HEK293T (cell line): ENCODE results near the gene ARHGEF38.
"Not testable (repeated sequence)": the region's sequence is repeated elsewhere in the genome, so short reads cannot be mapped to it uniquely, and the experiment has no call there.

ENCODE experiments used
- CTCF ChIA-PET: fragments of 350-600 bp; formaldehyde crosslinking; extraction: SDS; loops from one replicate; lab custom pipeline; 2021; ENCODE audit warnings: antibody characterized with exemption, inconsistent platforms; lab: Yijun Ruan, JAX
- POLR2A ChIA-PET: fragments of 350-600 bp; formaldehyde crosslinking; extraction: SDS; loops from one replicate; lab custom pipeline; 2020; ENCODE audit warnings: antibody characterized with exemption, inconsistent platforms; lab: Yijun Ruan, JAX
- DNase-seq: peaks from one replicate; pipeline ENCODE4 v3.0.0; 2012; ENCODE audit warnings: mixed read lengths; ENCODE audit errors: extremely low spot score
- ARNT ChIP-seq: fragments of 450-650 bp; IDR thresholded peaks from 2 replicates; pipeline ENCODE4 v1.6.1; 2017; ENCODE audit warnings: mild to moderate bottlenecking
- BHLHE40 ChIP-seq: fragments of 450-650 bp; IDR thresholded peaks from 2 replicates; pipeline ENCODE4 v1.6.1; 2016; ENCODE audit warnings: mild to moderate bottlenecking, moderate library complexity, borderline replicate concordance
- CTBP1 ChIP-seq: fragments of 450-650 bp; IDR thresholded peaks from 2 replicates; pipeline ENCODE4 v1.6.1; 2016; ENCODE audit warnings: borderline replicate concordance
- ELF4 ChIP-seq: fragments of 450-650 bp; IDR thresholded peaks from 2 replicates; pipeline ENCODE4 v1.6.1; 2017; ENCODE audit warnings: antibody characterized with exemption
- FOXA1 ChIP-seq: fragments of 450-650 bp; IDR thresholded peaks from 2 replicates; pipeline ENCODE4 v1.6.1; 2016; ENCODE audit warnings: mild to moderate bottlenecking
- FOXK2 ChIP-seq: fragments of 450-650 bp; IDR thresholded peaks from 2 replicates; pipeline ENCODE4 v1.6.1; 2016; ENCODE audit warnings: mild to moderate bottlenecking
- FOXM1 ChIP-seq: fragments of 450-650 bp; IDR thresholded peaks from 2 replicates; pipeline ENCODE4 v1.6.1; 2017; ENCODE audit warnings: mild to moderate bottlenecking, borderline replicate concordance
- HDGF ChIP-seq: fragments of 450-650 bp; IDR thresholded peaks from 2 replicates; pipeline ENCODE4 v1.6.1; 2017; ENCODE audit warnings: antibody characterized with exemption, borderline replicate concordance
- L3MBTL2 ChIP-seq: fragments of 450-650 bp; conservative IDR thresholded peaks from 2 replicates; pipeline ENCODE4 v1.6.1; 2016; ENCODE audit warnings: mild to moderate bottlenecking
- LEF1 ChIP-seq: fragments of 450-650 bp; IDR thresholded peaks from 2 replicates; pipeline ENCODE4 v1.6.1; 2017; ENCODE audit warnings: mild to moderate bottlenecking, borderline replicate concordance
- NFRKB ChIP-seq: fragments of 450-650 bp; IDR thresholded peaks from 2 replicates; pipeline ENCODE4 v1.6.1; 2016; ENCODE audit warnings: mild to moderate bottlenecking, moderate library complexity
- SP1 ChIP-seq: fragments of 450-650 bp; IDR thresholded peaks from 2 replicates; pipeline ENCODE4 v1.6.1; 2017
- SUZ12 ChIP-seq: fragments of 450-650 bp; IDR thresholded peaks from 2 replicates; pipeline ENCODE4 v1.6.1; 2016; ENCODE audit warnings: mild to moderate bottlenecking
- TARDBP ChIP-seq: fragments of 450-650 bp; IDR thresholded peaks from 2 replicates; pipeline ENCODE4 v1.6.1; 2016
- ZNF384 ChIP-seq: fragments of 450-650 bp; IDR thresholded peaks from 2 replicates; pipeline ENCODE4 v1.6.1; 2016
- TF ChIP-seq, protein P1 (sequence below): fragments of 450-650 bp; IDR thresholded peaks from 2 replicates; pipeline ENCODE4 v1.6.1; 2016

Gene ARHGEF38

DNA sequence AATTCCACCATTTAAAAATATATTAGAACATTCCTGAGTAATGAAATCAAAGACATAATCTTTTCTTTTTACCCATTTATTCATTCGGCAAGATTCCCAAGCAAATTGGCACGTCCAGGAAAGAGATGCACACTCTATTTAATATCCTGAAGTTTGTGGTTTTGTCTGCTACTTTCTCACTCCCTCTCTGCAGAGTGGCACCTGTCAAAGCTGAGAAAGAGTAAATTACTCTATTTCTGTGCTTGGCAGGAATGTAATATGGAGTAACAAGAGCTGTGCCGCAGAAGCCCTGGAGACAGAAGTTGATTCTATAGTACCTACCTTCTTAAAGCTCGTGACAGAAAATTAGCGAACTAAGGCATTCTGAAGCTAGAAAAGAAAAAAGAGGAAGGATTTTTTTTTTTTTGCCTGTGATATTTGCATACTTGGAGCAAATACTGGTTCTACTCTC lies 161.7 kb downstream of the ARHGEF38 start:
- POLR2A ChIA-PET: no interaction called here
- DNase-seq: no peak
- TF ChIP-seq LEF1 (no peak), BHLHE40 (no peak), ARNT (no peak), FOXM1 (no peak)
- TF ChIP-seq, protein P1, sequence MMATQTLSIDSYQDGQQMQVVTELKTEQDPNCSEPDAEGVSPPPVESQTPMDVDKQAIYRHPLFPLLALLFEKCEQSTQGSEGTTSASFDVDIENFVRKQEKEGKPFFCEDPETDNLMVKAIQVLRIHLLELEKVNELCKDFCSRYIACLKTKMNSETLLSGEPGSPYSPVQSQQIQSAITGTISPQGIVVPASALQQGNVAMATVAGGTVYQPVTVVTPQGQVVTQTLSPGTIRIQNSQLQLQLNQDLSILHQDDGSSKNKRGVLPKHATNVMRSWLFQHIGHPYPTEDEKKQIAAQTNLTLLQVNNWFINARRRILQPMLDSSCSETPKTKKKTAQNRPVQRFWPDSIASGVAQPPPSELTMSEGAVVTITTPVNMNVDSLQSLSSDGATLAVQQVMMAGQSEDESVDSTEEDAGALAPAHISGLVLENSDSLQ: peak; percentile 72
- CTCF ChIA-PET: no interaction called here

DNA sequence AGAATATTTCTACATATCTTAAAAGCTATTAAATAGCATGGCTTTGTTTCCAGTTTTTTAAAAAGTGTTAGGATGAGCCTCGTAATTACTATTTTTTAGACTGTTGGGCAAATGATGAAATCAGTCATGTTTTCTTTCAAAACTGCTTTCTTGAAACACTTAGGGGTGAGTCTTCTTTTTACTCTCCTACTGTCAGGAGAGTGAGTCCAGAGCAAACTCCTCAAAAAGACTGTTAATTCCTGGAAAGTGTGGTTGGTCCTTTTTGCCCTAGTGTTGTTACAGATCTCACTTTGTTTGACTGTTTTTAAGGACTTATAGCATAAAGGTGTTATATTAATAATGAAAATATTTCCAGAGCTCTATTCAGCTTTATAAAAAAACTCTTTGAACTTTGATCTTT lies 162.5 kb downstream of the ARHGEF38 start:
- no peak for DNase-seq
- TF ChIP-seq BHLHE40: no peak
- no peak for TF ChIP-seq ELF4
- TF ChIP-seq SUZ12: no peak
- no peak for TF ChIP-seq SP1
- TF ChIP-seq, protein P1: no peak
- TF ChIP-seq LEF1: no peak
- no peak for TF ChIP-seq FOXK2
- TF ChIP-seq CTBP1: no peak
- no peak for TF ChIP-seq TARDBP
- no peak for TF ChIP-seq HDGF
- TF ChIP-seq FOXM1: no peak
- TF ChIP-seq ARNT: no peak
- TF ChIP-seq ZNF384: no peak
- no peak for TF ChIP-seq FOXA1
- TF ChIP-seq L3MBTL2: no peak
- no peak for TF ChIP-seq NFRKB
- POLR2A ChIA-PET: no interaction called here
- CTCF ChIA-PET: interaction anchor here (0.6 to 1.0 kb wide), 3 partner anchors 17 to 341 kb away, joined by 3 to 5 read pairs (median 3); partner anchors contain the start of gene PPA2

DNA sequence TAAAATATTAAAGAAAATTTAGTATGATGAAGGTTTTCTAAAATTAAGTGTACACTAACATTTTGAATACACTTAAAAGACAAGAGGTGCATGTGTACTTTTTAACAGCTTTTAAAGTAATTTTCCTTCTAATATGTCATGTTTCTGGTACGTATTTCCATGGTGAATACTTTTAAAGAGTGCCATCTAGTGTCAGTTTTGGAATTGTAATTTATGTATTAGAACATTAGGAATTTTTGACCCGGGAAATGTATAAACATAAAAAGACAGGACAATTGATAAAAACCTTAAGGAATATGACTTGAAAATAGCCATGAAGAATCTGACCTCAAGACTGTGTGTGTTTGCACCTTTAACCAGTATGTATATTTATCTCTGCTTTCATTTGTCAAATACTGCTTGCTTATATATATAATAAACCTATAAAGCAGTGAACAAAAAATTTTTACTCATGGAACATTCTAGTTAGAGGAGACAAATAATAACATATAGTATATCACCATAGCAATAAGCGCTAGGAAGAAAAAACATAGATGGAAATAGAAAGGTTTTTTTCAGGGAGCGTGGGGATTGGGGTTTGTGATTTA lies 163.4 kb downstream of the ARHGEF38 start:
- ChIA-PET POLR2A (no interaction called here), CTCF (interaction anchor here (0.6 to 1.0 kb wide), 5 partner anchors 16 to 1421 kb away, joined by 3 to 5 read pairs (median 3); partner anchors contain the start of gene PPA2)
- TF ChIP-seq NFRKB: no peak
- TF ChIP-seq, protein P1: 0 out of 2 replicates have a peak, but pooled peaks have one; percentile 15
- peak; percentile 23 for DNase-seq

DNA sequence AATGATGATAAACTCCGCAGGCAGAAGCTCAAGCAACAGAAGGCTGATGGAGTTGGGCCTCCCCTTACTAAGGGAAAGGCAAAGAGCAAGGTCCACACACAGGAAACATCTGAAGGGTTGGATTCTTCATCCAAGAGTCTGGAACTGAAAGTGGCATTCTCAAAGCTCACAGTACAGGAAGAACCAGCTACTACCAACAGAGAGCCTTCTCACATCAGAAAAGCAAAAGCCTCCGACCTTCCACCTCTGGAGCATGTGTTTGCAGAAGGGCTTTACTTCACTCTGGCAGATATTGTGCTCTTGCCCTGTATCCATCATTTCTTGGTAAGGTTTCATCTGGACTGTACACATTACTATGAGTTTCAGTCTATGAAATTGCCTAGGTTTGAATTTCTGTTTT lies 166.8 kb downstream of the ARHGEF38 start:
- POLR2A ChIA-PET: interaction anchor here (1.3 kb wide), 1 partner anchor 245 kb away, joined by 3 read pairs; the partner anchor contains the start of gene PPA2
- CTCF ChIA-PET: no interaction called here
- no peak for DNase-seq
- TF ChIP-seq BHLHE40 (no peak), FOXK2 (no peak), CTBP1 (no peak), ARNT (no peak), LEF1 (no peak), HDGF (no peak), NFRKB (no peak), FOXM1 (no peak), SUZ12 (no peak), L3MBTL2 (no peak), SP1 (no peak), FOXA1 (no peak), ELF4 (no peak), TARDBP (no peak), ZNF384 (no peak)
- TF ChIP-seq, protein P1: no peak

DNA sequence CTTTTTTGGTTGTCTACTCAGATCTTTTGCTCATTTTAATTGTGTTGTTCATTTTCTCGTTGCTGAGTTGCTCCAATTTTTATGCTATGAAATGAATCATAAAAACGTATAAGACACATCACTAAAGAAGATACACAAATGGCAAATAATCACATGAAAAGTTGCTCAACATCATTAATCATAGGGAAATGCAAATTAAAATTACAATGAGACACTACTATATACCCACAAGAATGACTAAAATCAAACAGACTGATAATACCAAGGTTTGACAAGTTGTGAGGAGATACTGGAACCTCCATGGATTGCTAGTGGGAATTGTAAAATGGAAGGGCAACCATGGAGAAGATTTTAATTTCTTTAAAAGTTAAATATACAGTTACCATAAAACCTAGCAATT lies 173.2 kb downstream of the ARHGEF38 start:
- POLR2A ChIA-PET: no interaction called here
- CTCF ChIA-PET: no interaction called here
- no peak for DNase-seq
- TF ChIP-seq, protein P1: no peak
- TF ChIP-seq SP1 (no peak), ZNF384 (no peak), CTBP1 (no peak), L3MBTL2 (no peak), NFRKB (no peak), FOXA1 (no peak), BHLHE40 (no peak), HDGF (no peak), LEF1 (no peak), ELF4 (no peak), FOXK2 (no peak), FOXM1 (no peak), SUZ12 (no peak), TARDBP (no peak), ARNT (no peak)

DNA sequence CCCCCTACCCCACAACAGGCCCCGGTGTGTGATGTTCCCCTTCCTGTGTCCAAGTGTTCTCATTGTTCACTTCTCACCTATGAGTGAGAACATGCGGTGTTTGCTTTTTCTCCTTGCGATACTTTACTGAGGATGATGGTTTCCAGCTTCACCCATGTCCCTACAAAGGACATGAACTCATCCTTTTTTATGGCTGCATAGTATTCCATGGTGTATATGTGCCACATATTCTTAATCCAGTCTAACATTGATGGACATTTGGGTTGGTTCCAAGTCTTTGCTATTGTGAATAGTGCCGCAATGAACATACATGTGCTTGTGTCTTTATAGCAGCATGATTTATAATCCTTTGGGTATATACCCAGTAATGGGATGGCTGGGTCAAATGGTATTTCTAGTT lies 177.5 kb downstream of the ARHGEF38 start:
- DNase-seq, CTCF ChIA-PET, POLR2A ChIA-PET: not testable (repeated sequence)
